IPS-NIHi7 (cell line): ENCODE data around the gene PPP4C.

Experiments used
- DNase-seq: peaks from one replicate; pipeline ENCODE4 v3.0.0; 2012; ENCODE audit warnings: mixed read lengths; ENCODE audit errors: extremely low spot score

Gene PPP4C

DNA sequence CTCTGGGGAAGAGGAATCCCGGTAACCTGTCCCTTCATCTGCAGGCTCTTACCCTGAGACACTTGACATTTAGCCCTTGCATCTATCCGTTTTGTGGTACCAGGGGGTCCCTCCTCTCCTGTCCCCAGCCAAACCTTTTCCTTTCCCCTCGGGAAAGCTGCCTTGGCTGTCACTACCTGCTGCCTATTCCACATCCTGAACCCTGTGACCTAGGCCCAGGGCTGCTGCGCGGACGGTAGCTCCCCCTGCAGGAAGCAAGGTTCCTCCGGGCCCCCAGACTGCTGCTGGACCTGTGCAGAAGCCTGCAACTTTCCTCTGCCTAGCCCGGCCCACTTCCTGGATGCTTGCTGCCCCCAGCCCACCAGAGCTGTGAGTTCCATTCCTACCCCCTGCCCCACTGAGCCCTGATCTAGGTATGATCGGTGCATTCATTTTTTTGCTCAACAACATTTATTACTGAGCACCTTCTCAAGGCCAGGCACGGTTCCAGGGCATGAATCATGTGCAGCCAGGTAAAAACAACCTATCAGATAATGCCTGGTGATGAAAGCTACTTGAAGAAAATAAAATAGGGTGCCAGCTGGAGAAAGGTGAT is 20.7 kb upstream of the PPP4C start:
- peak; percentile 78 for DNase-seq

DNA sequence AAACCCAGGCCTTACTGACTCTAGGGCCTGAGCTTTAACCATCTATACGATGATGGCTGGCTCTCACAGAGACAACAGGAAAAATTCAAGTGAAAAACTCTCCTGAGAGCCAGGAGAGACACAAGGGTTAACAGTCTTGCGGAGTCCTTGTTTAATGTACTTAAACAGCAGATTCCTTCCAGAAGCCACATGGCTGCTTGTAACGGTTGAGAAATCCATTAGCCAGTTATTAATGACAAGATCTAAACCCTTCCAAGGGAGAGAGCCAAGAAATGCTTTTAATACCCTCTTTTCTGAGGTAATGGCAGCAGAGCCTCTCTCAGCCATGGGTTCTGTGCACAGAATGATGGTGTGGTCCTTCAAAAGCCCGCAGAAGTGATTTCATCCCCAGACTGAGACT is 15.4 kb upstream of the PPP4C start:
- no peak for DNase-seq

DNA sequence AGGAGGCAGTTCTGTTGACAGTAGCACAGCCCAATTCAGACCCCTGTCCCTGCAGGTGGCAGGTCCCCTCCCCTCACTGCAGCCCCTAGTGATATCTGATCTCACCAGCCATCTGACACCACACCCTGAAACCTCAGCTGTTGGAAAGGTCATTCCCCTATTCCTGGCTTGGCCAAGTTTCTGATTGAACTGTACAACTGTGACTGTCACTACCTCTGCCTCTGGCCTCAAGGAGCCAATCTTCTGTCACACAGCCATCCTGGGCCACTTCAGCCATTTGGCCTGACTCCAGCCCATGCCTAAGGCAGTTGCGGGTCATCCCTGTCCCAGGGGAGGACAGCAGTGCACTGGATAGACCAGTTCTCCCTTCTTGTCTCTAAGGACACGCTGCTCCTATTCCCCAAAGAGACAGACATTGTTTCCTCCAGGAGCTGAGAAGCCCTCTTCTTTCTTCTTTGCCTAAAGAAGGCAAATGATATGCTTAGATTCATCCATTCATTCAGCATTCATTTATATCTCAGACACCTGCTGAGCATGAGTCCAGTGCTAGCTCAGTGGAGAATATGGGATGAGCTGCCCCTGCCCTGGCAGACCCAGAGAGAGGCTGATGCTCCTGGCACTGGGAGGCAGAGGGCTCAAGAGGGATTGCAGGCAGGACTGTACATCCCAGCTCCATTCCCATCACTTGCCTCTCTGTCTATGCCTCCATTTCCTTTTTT is 14.8 kb upstream of the PPP4C start:
- DNase-seq: no peak

DNA sequence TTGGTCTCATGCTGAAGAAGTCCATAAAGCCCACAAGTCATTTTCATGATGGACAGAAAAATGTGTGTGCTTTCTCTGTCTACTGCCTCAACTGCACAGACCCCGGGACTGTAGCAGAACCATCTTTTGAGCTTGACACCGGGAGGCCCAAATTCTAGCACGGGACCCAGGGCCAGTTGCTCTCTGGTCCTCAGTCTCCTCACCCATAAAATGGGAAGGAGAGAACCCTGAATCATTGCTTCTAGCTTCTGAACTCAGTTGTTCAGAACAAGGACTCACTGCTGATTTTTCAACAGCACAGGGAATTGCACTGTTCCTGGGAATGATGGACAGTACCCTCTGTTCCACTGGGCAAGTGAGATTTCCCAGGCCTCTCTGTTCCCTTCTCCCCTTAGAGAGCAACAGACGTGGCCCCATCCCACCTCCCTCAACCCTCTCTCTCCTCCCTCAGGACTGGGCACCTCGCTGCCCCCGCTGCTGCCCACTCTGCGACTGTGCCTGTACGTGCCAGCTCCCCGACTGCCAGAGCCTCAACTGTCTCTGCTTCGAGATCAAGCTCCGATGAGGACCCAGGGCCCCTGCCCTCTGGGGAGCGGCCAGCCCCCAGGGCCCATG is 12.4 kb upstream of the PPP4C start:
- DNase-seq: no peak

DNA sequence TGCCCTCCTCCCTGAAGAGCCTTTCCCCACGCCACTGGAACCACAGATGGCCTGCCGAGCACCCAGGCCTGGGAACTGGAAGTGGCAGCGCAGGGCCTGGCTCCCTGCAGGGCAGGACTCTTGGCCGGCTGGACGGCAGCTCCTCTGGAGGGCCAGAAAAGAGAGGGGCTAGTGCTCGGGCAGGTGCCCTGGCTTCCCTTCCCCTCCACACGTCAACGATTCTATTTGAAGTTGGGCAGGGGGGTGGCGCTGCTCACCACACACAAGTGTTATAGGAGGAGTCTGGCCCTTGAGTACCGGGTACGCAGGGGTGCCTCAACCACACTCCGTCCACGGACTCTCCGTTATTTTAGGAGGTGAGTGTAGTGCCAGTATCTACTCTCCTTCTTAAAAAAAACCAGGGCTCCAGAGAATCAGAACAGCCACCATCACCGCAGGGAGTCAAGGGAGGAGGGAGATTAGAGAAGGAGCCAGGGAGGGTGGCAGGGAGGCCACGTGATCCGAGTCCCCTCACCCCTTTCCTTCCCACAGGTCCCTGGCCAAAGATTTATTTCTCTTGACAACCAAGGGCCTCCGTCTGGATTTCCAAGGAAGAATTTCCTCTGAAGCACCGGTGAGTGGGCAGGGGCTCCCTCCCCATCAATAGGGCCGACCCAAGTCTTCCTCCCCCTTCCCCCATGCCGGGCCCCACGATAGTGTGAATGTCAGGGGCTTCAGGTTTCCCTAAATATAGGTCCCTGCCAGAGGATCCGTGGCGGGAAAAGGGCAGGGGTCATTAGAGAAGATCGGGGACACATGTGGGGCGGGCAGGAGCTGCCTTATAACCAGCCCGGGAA is 11.7 kb upstream of the PPP4C start:
- DNase-seq: peak; percentile 54

DNA sequence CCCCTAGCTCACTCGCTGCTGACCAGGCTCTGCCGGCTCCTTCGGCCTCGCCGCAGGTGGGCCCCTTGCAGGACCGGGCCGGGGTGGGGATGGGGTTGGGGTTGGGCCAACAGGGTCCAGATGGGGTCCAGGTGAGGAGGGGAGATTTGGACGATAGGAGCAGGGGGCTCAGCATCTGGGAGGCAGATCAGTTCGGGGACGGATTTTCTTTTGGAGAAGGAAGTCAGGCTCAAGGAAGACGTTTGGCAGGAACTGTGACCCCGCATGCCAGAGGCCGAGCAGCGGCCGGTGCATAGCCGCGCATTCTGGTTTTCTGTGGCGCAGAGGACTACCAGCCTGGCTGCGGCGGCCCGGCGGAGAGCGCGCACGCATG is 11.1 kb upstream of the PPP4C start:
- peak; percentile 84 for DNase-seq

DNA sequence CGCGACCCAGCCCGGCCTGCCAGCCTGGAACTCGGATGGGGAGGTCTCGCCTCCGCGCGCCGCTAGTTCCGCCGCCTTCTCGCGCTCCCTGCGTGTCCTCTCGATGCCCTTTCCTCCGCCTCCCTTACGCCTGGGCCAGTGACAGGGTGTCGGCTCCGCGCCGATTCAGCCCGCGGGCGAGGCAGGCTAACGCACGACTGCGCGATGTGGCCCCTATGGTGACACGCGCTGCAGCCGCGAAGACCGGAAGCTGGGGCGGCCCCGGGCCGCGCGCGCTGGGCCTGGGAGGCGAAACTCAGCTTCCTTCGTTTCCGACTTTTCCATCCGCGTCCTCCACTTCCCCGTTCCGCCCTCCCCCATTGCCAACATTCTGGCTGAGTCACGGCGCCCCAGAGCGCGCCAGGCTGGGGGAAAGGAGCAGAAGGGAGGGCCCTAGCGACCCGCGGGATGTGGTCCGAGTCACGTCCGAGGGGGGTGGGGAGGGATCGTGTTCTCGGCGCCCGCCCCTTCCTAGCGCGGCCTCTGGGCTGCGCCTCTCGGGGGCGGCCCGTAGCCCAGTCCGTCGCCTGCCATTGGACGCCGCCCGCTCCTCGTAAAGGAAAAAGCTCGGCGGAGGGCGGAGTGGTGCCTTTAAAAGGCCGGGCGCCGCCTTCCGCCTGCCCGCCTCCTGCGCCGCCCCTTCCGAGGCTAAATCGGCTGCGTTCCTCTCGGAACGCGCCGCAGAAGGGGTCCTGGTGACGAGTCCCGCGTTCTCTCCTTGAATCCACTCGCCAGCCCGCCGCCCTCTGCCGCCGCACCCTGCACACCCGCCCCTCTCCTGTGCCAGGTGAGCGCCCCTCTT is 10.5 kb upstream of the PPP4C start, which contains the start of gene ALDOA:
Gene ALDOA (plus strand): TSS at position 659 of the 841 bp plus-strand sequence. CDS start 1,138 bp downstream, outside the sequence.
- peak; percentile 95 for DNase-seq

DNA sequence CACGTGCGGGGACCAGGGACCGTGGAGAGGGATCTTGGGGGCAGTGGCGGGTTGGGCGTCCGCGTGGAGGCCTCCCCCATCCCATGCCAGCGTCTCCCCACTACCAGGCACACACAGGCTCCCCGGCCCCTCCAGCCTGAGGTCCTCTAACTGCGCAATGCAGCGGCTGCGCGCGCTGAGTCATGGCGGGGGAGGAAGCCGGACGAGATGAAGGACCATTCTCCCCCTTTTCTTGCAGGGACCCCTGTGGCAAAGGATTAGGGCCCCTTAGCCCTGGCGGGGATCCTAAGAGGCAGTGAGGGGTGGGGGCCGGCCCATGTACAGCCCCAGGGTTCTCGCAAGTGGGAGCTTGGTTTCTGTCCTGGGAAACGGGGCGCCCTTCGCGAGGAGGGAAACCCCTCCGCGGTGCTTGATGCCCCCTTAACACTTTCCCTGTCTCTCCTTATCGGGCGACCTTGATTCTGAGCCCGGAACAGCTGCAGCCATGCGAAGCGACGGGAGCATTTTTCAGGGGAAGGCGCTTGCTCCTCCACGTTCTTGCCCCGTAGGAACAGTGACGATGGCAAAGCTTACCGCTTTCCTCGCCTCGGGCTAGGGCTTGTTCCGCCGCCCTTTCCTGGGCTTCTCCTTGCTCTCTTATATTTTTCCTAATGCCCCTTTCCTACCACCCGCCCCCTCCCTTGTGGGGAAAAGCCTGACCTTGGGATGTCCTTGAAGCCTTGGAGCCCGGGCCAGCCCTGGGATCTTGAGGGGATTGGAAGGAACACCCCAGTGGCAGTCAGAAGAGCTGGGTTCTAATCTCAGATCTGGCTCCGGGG is 9.6 kb upstream of the PPP4C start:
- DNase-seq: no peak

DNA sequence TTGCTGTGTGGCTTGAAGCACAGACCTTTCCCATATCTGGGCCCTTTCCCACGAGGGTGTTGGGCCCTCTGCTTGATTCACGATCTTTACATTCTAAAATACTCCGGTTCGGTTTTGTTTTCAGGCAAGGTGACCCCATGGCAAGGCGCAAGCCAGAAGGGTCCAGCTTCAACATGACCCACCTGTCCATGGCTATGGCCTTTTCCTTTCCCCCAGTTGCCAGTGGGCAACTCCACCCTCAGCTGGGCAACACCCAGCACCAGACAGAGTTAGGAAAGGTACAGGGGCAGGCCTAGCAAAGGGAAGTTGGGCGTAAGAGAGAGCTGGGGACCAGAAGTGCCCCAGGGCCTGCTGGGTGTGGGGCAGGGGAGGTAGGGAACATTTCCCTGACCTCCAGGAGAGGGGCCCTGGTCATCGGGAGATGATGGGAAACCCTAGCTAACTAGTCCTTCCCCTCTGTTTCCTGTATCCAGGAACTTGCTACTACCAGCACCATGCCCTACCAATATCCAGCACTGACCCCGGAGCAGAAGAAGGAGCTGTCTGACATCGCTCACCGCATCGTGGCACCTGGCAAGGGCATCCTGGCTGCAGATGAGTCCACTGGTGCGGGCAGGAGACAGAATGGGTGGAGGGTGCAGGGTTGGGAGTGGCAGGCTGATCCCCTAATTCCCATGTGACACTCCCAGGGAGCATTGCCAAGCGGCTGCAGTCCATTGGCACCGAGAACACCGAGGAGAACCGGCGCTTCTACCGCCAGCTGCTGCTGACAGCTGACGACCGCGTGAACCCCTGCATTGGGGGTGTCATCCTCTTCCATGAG is 8.8 kb upstream of the PPP4C start:
- DNase-seq: no peak

DNA sequence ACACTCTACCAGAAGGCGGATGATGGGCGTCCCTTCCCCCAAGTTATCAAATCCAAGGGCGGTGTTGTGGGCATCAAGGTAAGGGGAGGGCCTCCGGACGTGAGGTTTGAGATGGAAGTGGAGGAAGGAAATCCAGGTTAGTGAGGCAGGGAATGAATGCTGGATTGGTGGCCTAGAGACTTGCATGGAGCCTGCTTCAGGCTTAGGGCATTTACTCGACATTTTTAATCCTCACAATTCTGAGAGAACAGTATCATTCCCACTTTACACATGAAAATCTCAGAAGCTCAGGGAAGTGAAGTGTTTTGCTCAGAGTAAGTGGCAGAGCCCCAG is 8.2 kb upstream of the PPP4C start:
- no peak for DNase-seq

DNA sequence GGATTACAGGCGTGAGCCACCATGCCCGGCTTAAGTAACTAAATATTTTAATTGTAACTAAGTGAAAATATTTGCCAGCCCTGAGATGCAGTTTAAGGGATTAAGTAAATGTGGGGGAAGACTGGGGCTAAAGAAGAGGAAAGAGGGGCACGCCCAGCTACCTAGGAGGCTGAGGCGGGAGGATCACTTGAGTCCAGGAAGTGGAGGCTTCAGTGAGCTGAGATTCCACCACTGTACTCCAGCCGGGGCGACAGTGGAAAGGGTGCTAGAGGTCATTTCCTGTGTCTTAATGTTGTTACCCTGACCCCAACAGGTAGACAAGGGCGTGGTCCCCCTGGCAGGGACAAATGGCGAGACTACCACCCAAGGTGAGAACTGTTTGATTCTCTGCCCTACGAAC is 7.5 kb upstream of the PPP4C start:
- DNase-seq: no peak

DNA sequence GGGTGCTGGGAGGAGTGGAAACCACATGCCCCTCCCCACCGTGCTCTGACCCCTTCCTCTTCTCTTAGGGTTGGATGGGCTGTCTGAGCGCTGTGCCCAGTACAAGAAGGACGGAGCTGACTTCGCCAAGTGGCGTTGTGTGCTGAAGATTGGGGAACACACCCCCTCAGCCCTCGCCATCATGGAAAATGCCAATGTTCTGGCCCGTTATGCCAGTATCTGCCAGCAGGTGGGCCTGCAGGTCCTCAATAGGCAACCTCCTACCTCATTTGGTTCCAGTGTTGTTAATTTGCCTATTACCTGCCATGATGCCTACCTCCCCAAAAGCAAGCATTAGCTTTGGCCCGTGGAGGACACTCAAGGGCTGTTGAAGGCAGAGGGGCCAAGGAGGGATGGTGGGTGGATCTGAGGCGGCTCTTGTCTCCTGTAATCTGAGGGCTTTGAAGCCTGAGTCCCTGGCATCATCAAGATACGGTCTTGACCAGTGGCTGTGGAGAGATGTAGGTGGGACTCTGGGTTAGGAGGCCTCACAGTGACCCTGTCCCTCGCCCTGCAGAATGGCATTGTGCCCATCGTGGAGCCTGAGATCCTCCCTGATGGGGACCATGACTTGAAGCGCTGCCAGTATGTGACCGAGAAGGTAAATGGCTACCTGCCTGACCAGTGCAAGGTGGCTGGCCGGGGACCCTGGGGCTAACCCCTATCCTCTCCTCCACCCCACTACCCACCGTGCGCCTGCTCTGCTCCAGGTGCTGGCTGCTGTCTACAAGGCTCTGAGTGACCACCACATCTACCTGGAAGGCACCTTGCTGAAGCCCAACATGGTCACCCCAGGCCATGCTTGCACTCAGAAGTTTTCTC is 6.8 kb upstream of the PPP4C start:
- no peak for DNase-seq

DNA sequence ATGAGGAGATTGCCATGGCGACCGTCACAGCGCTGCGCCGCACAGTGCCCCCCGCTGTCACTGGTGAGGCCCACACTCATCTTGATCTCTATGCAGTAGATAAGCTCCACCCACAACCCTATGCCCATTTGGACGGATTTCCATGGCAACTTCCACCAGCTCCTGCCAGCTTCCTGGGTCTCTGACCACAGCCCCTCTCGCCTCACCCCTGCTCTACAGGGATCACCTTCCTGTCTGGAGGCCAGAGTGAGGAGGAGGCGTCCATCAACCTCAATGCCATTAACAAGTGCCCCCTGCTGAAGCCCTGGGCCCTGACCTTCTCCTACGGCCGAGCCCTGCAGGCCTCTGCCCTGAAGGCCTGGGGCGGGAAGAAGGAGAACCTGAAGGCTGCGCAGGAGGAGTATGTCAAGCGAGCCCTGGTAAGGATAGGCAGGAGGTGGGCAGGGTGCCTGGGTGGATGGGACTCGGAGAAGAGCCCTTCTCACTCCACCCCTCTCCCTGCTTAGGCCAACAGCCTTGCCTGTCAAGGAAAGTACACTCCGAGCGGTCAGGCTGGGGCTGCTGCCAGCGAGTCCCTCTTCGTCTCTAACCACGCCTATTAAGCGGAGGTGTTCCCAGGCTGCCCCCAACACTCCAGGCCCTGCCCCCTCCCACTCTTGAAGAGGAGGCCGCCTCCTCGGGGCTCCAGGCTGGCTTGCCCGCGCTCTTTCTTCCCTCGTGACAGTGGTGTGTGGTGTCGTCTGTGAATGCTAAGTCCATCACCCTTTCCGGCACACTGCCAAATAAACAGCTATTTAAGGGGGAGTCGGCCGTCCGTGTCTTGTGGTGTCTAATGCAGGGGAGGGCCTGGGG is 6.0 kb upstream of the PPP4C start:
- DNase-seq: no peak

DNA sequence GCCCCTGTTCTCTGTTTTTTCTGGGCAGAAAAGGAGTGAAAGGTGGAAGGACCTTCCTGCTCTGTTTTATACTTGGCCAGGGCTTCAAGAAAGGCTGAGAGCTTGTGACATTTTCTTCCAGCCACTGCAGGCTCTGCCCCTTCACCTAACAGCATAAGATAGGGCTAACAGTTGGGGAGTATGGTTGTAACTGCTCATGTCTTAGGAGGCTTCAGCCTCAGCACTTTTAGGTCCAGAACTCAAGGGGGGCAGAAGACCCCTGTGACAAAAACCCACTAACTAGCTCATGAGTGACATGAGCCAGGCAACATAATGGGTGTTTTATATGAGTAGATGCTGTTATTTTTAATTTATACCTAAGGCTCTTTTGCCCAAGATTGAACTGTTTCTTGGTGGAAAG is 5.3 kb upstream of the PPP4C start:
- no peak for DNase-seq

DNA sequence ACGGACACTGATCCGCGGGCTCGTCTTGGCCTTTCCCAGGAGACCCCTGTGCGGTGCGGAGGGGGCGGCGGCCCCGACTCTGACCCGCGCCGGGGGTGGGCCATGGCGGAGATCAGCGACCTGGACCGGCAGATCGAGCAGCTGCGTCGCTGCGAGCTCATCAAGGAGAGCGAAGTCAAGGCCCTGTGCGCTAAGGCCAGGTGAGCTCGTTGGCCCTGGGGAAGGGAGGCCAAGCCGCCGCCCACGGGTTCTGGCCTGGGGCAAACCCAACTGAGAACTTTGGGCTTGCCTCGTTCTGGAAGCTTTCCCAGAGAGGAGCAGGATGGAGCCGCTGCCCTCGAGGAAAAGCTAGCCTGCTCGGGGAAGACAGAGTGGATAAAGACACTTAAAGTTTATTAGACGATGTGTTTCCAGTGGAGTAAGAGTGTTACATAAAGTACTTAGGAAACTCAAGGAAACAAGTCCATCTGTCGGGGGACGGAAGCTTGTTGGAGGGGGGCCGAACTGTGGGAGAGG is 540 bp downstream of the PPP4C start:
- DNase-seq: no peak

DNA sequence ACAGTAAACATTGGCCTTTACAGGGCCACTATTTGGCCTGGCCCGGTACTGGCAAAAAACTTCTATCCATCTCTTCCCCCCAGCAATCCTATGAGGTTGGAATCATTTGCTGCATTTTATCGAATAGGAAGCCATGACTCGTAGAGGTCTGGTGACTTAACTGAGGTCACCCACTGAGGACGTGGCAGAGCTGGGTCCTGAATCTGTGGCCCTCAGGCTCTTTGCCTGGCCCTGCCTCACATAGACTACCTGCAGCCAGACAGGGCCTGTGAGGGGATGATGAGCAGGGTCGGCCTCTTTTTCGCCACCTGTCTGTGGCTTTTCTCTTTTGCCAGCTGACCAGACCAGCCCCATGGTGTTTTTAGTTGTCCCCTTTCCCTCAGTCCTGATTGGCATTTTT is 1.9 kb downstream of the PPP4C start:
- DNase-seq: no peak

DNA sequence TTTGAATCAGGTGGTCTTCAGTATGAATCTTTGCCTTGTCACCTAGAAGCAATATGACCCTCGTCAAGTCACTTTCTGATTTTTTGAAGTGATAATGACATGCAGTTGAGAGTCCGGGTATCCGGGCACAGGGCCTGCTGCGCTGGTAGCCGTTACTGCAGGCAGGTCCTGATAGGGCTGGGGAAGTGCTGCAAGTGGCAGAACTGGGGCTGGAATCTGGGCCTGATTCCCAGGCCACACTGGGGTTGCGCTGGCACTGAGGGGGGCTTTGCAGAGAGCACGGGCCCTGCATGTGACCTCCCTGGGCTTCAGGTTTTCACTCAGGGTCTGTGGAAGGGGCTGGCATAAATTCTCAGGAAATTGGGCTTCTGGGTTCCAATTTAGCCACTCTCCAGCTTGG is 3.0 kb downstream of the PPP4C start:
- no peak for DNase-seq

DNA sequence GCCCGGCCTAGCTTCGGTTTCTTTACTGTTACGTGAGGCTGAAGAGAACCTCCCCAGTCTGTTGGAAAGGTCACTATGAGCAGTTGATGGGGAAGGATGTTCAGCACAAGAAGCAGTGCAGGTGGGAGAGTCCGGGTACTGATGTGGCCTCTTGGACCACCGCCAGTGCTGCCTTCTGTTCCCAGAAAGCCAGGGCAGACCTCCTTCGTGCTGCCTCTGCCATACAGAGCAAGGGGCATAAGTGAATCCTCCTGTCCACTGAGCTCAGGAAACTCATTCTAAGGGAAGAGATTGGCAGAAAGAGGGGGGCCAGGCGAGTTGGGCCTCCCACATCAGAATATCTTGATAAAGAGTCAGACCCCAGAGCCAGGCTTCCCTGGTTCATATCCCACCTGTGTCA is 3.7 kb downstream of the PPP4C start:
- no peak for DNase-seq
